Measurements from ENCODE around the gene NOX5.
A peak's percentile ranks its signal among the peaks of the same experiment; 100 is the strongest.
"Not testable (repeated sequence)": the region's sequence is repeated elsewhere in the genome, so short reads cannot be mapped to it uniquely, and the experiment has no call there.

NOX5 gene

GRCh38 chr15:69014454-69014853 is at the start of gene NOX5:
Gene NOX5 (plus strand): TSS chr15:69014695. CDS start chr15:69014736, 41 bp downstream.
- DNase-seq = no peak

GRCh38 chr15:68966996-68967395 is 47.5 kb upstream of the NOX5 start:
- no peak for DNase-seq

- DNase-seq = no peak
Observed at GRCh38 chr15:68967948-68968347, 46.5 kb upstream of the NOX5 start.

- DNase-seq = no peak
Observed at GRCh38 chr15:68969298-68969697, 45.2 kb upstream of the NOX5 start.

- DNase-seq = no peak
Observed at GRCh38 chr15:68972201-68973065, 42.1 kb upstream of the NOX5 start.

- not testable (repeated sequence) for DNase-seq
Observed at GRCh38 chr15:68975651-68976160, 38.8 kb upstream of the NOX5 start.

- not testable (repeated sequence) for DNase-seq
Observed at GRCh38 chr15:68977426-68977825, 37.1 kb upstream of the NOX5 start.

- no peak for DNase-seq
Observed at GRCh38 chr15:68979006-68979405, 35.5 kb upstream of the NOX5 start.

- DNase-seq = no peak
Observed at GRCh38 chr15:68979816-68980215, 34.7 kb upstream of the NOX5 start.

- DNase-seq = no peak
Observed at GRCh38 chr15:68980786-68981185, 33.7 kb upstream of the NOX5 start.

GRCh38 chr15:68981941-68982340 is 32.6 kb upstream of the NOX5 start:
- no peak for DNase-seq

- no peak for DNase-seq
Observed at GRCh38 chr15:68982976-68983563, 31.4 kb upstream of the NOX5 start.

GRCh38 chr15:68983961-68984481 is 30.5 kb upstream of the NOX5 start:
- DNase-seq = no peak

- DNase-seq = no peak
Observed at GRCh38 chr15:68984586-68984985, 29.9 kb upstream of the NOX5 start.

- DNase-seq = no peak
Observed at GRCh38 chr15:68985361-68985891, 29.1 kb upstream of the NOX5 start.

GRCh38 chr15:68986322-68986721 is 28.2 kb upstream of the NOX5 start:
- DNase-seq = no peak

- DNase-seq = no peak
Observed at GRCh38 chr15:68987120-68987519, 27.4 kb upstream of the NOX5 start.

- DNase-seq = no peak
Observed at GRCh38 chr15:68987676-68988075, 26.8 kb upstream of the NOX5 start.

GRCh38 chr15:68989541-68990230 is 24.8 kb upstream of the NOX5 start:
- no peak for DNase-seq

- peak; percentile 11 for DNase-seq
Observed at GRCh38 chr15:68990231-68990991, 24.1 kb upstream of the NOX5 start.

GRCh38 chr15:68990992-68991500 is 23.4 kb upstream of the NOX5 start:
- DNase-seq = no peak

- DNase-seq = no peak
Observed at GRCh38 chr15:68991723-68992122, 22.8 kb upstream of the NOX5 start.
